CD1c-positive myeloid dendritic cell (primary cell): Measurements from ENCODE around the gene MRPS2.
"Not testable (repeated sequence)": the region's sequence is repeated elsewhere in the genome, so short reads cannot be mapped to it uniquely, and the experiment has no call there.

Source experiments
- DNase-seq: peaks from one replicate; pipeline ENCODE4 v3.0.0-alpha.2; 2016; ENCODE audit errors: extremely low spot score

The MRPS2 gene

GRCh38 chr9:135500525-135501260 lies at the start of gene MRPS2:
Gene MRPS2 (plus strand): TSS chr9:135500682. CDS start chr9:135500711, 29 bp downstream.
- DNase-seq: peak; percentile 93

GRCh38 chr9:135450956-135451355 lies 49.5 kb upstream of the MRPS2 start:
- no peak for DNase-seq

- DNase-seq: not testable (repeated sequence)
Measured at GRCh38 chr9:135451909-135452308, 48.6 kb upstream of the MRPS2 start.

- no peak for DNase-seq
Measured at GRCh38 chr9:135454737-135455136, 45.7 kb upstream of the MRPS2 start.

- no peak for DNase-seq
Measured at GRCh38 chr9:135455401-135456030, 45.0 kb upstream of the MRPS2 start.

- no peak for DNase-seq
Measured at GRCh38 chr9:135456436-135457104, 43.9 kb upstream of the MRPS2 start.

GRCh38 chr9:135458478-135458877 lies 42.0 kb upstream of the MRPS2 start:
- DNase-seq: not testable (repeated sequence)

- DNase-seq: no peak
Measured at GRCh38 chr9:135461936-135462335, 38.5 kb upstream of the MRPS2 start.

- DNase-seq: no peak
Measured at GRCh38 chr9:135463140-135463539, 37.3 kb upstream of the MRPS2 start.

GRCh38 chr9:135464181-135464580 lies 36.3 kb upstream of the MRPS2 start:
- DNase-seq: no peak

- DNase-seq: no peak
Measured at GRCh38 chr9:135468854-135469521, 31.5 kb upstream of the MRPS2 start.

- DNase-seq: no peak
Measured at GRCh38 chr9:135471791-135472640, 28.5 kb upstream of the MRPS2 start.

GRCh38 chr9:135473972-135474543 lies 26.4 kb upstream of the MRPS2 start:
- DNase-seq: no peak

GRCh38 chr9:135474915-135475314 lies 25.6 kb upstream of the MRPS2 start:
- no peak for DNase-seq

GRCh38 chr9:135476561-135477355 lies 23.7 kb upstream of the MRPS2 start:
- DNase-seq: no peak

GRCh38 chr9:135478191-135478590 lies 22.3 kb upstream of the MRPS2 start:
- DNase-seq: no peak

GRCh38 chr9:135478829-135479468 lies 21.5 kb upstream of the MRPS2 start:
- DNase-seq: peak; percentile 41

GRCh38 chr9:135479469-135480052 lies 20.9 kb upstream of the MRPS2 start, which contains the start of gene PPP1R26:
Gene PPP1R26 (plus strand): TSS chr9:135479782. CDS start chr9:135484511, 4,729 bp downstream.
- peak; percentile 16 for DNase-seq
